Vagina (tissue), 2 donors: ENCODE data around the gene FAM76A. TPM values are rescaled to one million over a fixed set of nuclear protein-coding genes. Genes with fewer than 3 reads are reported as not detected.

ENCODE experiments used
- DNase-seq, 2 donors: peaks; one replicate each; pipeline ENCODE4 v3.0.0-alpha.2; 2017; ENCODE audit errors: extremely low spot score in 2 of 2
- H3K27ac ChIP-seq: fragments of 200-600 bp; sonication (generic); one replicate; pipeline ENCODE4 v1.5.1; 2019
- H3K27me3 ChIP-seq: fragments of 200-600 bp; sonication (generic); one replicate; pipeline ENCODE4 v1.5.1; 2019
- H3K36me3 ChIP-seq, 2 donors: fragments of 200-600 bp; sonication (generic); one replicate each; pipeline ENCODE4 v1.5.1; 2017 to 2019
- H3K4me1 ChIP-seq: fragments of 200-600 bp; sonication (generic); one replicate; pipeline ENCODE4 v1.5.1; 2019
- H3K4me3 ChIP-seq, 2 donors: fragments of 200-600 bp; sonication (generic); 1 replicate in 1 of 2; 2 replicates in 1 of 2; pipeline ENCODE4 v1.5.1; 2016 to 2019
- H3K9me3 ChIP-seq: fragments of 200-600 bp; sonication (generic); one replicate; pipeline ENCODE4 v1.5.1; 2019
- POLR2A ChIP-seq, 2 donors: fragments of 450-650 bp; IDR thresholded peaks; one replicate each; pipeline ENCODE4 v1.6.1; 2017; ENCODE audit warnings: antibody characterized with exemption in 2 of 2, mild to moderate bottlenecking in 2 of 2, moderate library complexity in 2 of 2
- POLR2AphosphoS5 ChIP-seq, 2 donors: sonication (generic); formaldehyde crosslinking; IDR thresholded peaks; one replicate each; pipeline ENCODE4 v1.9.0; 2017; ENCODE audit warnings: antibody characterized with exemption in 2 of 2, mild to moderate bottlenecking in 2 of 2, low read depth in 1 of 2; ENCODE audit not compliant: insufficient read depth in 1 of 2
- intact Hi-C: fragments of 100-400 bp; cut with DNase I; formaldehyde crosslinking; loops from one replicate; pipeline ENCODE4 v1.15.1; 2023
- total RNA-seq: library from RNA; depleted of rRNA; stranded (reverse); fragments of >200 nt; gene quantifications from one replicate; pipeline ENCODE4 v1.2.3, GENCODE V29; 2016
- TF ChIP-seq, protein P1 (sequence below), 3 experiments: fragments of 450-650 bp in 2 of 3; fragments of 200-600 bp in 1 of 3; sonication (generic) in 1 of 3; IDR thresholded peaks; one replicate each; pipeline ENCODE4 v1.5.1; 2017 to 2019; ENCODE audit warnings: antibody characterized with exemption in 3 of 3, mild to moderate bottlenecking in 2 of 3, moderate library complexity in 2 of 3

FAM76A gene
- total RNA-seq, 1 donor from 2014 or later, result 16.7 TPM

GRCh38 chr1:27727126-27727525, 1.4 kb downstream of the FAM76A start:
- DNase-seq, result no peak
- Histone ChIP-seq H3K4me3 (no peak overlapping the region), H3K27me3 (no peaks in the 10 kb centered on the region), H3K36me3 (peaks cover 0 to 23% of the 10 kb centered on the region in 2 donors), H3K9me3 (no peaks in the 10 kb centered on the region), H3K27ac (no peak overlapping the region), H3K4me1 (peaks cover 20% of the 10 kb centered on the region)
- intact Hi-C loops, result loop anchor here (5.0 to 10.0 kb wide), 2 partner anchors 45 to 52 kb away; partner anchors contain the start of genes IFI6 and STX12
- TF ChIP-seq POLR2A (IDR thresholded peaks at IDR 0.05), result no peak
- TF ChIP-seq, protein P1, sequence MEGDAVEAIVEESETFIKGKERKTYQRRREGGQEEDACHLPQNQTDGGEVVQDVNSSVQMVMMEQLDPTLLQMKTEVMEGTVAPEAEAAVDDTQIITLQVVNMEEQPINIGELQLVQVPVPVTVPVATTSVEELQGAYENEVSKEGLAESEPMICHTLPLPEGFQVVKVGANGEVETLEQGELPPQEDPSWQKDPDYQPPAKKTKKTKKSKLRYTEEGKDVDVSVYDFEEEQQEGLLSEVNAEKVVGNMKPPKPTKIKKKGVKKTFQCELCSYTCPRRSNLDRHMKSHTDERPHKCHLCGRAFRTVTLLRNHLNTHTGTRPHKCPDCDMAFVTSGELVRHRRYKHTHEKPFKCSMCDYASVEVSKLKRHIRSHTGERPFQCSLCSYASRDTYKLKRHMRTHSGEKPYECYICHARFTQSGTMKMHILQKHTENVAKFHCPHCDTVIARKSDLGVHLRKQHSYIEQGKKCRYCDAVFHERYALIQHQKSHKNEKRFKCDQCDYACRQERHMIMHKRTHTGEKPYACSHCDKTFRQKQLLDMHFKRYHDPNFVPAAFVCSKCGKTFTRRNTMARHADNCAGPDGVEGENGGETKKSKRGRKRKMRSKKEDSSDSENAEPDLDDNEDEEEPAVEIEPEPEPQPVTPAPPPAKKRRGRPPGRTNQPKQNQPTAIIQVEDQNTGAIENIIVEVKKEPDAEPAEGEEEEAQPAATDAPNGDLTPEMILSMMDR (IDR thresholded peaks at IDR 0.05), result no peak
- TF ChIP-seq POLR2AphosphoS5 (IDR thresholded peaks at IDR 0.05; ENCODE audit: insufficient read depth in 1 of 2, low read depth in 1 of 2), result no peak

GRCh38 chr1:27736252-27736651, 10.5 kb downstream of the FAM76A start:
- intact Hi-C loops, result no loop called here
- DNase-seq, result no peak
- peaks cover 0 to 54% of the 10 kb centered on the region in 2 donors for H3K36me3 ChIP-seq
- H3K4me1 ChIP-seq, result no peaks in the 10 kb centered on the region
- H3K27ac ChIP-seq, result no peak overlapping the region
- H3K9me3 ChIP-seq, result no peaks in the 10 kb centered on the region
- TF ChIP-seq, protein P1 (IDR thresholded peaks at IDR 0.05), result no peak
- TF ChIP-seq POLR2AphosphoS5 (IDR thresholded peaks at IDR 0.05; ENCODE audit: insufficient read depth in 1 of 2, low read depth in 1 of 2) (no peak), POLR2A (IDR thresholded peaks at IDR 0.05) (no peak)
- H3K27me3 ChIP-seq, result no peaks in the 10 kb centered on the region
- no peak overlapping the region for H3K4me3 ChIP-seq

GRCh38 chr1:27741121-27741520, 15.4 kb downstream of the FAM76A start:
- Histone ChIP-seq H3K4me1 (no peaks in the 10 kb centered on the region), H3K9me3 (no peaks in the 10 kb centered on the region), H3K4me3 (no peak overlapping the region), H3K27ac (no peak overlapping the region), H3K36me3 (peaks cover 0 to 48% of the 10 kb centered on the region in 2 donors), H3K27me3 (no peaks in the 10 kb centered on the region)
- no peak for TF ChIP-seq POLR2AphosphoS5 (IDR thresholded peaks at IDR 0.05; ENCODE audit: insufficient read depth in 1 of 2, low read depth in 1 of 2)
- TF ChIP-seq POLR2A (IDR thresholded peaks at IDR 0.05), result no peak
- intact Hi-C loops, result no loop called here
- no peak for DNase-seq

DNA sequence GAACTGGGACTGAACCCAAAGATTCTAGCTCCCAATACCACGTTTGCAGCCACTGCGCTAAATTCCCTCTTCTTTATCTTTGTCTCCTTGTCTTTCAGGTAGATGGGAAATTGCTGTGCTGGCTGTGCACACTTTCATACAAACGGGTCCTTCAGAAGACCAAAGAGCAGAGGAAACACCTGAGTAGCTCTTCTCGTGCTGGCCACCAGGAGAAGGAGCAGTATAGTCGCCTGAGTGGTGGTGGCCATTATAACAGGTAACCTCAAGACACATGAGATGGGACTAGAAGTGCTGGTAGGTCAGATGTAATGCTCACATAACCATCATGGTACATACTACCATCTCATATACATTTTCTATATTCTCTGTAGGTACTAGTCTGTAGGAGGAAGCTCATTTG, 18.8 kb downstream of the FAM76A start:
- Histone ChIP-seq H3K27ac (no peak overlapping the region), H3K27me3 (no peaks in the 10 kb centered on the region), H3K4me3 (no peak overlapping the region), H3K36me3 (peaks cover 0 to 37% of the 10 kb centered on the region in 2 donors), H3K4me1 (no peaks in the 10 kb centered on the region), H3K9me3 (no peaks in the 10 kb centered on the region)
- TF ChIP-seq POLR2AphosphoS5 (IDR thresholded peaks at IDR 0.05; ENCODE audit: insufficient read depth in 1 of 2, low read depth in 1 of 2) (no peak), POLR2A (IDR thresholded peaks at IDR 0.05) (no peak)
- TF ChIP-seq, protein P1 (IDR thresholded peaks at IDR 0.05), result no peak
- intact Hi-C loops, result no loop called here
- no peak for DNase-seq

DNA sequence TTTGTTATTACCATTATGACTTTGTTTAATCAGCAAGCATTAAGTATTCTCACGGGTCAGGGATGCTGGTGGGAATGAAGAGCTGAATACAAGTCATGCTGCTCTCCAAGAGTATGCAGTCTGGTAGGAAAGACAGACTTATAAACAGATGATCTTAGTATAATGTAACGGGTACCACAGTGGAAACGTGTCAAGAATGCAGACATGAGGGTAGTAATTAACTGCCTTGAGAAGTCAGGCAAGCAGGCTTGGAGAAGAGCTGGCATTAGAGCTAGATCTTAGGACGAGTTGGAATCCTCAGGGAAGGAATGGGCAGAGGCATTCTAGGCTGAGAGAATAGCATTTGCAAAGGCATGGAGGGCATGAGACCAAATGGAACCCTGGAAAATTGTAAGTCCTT, 19.7 kb downstream of the FAM76A start:
- no peak for TF ChIP-seq POLR2A (IDR thresholded peaks at IDR 0.05)
- no peak for TF ChIP-seq POLR2AphosphoS5 (IDR thresholded peaks at IDR 0.05; ENCODE audit: insufficient read depth in 1 of 2, low read depth in 1 of 2)
- TF ChIP-seq, protein P1 (IDR thresholded peaks at IDR 0.05), result no peak
- Histone ChIP-seq H3K4me1 (no peaks in the 10 kb centered on the region), H3K27me3 (no peaks in the 10 kb centered on the region), H3K9me3 (no peaks in the 10 kb centered on the region), H3K36me3 (peaks cover 0 to 46% of the 10 kb centered on the region in 2 donors), H3K4me3 (no peak overlapping the region), H3K27ac (no peak overlapping the region)
- intact Hi-C loops, result no loop called here
- no peak for DNase-seq
